ENCODE data around the gene LRRC15.
A peak's percentile ranks its signal among the peaks of the same experiment; 100 is the strongest.

The LRRC15 gene

GRCh38 chr3:194364652-194365434 is 4.7 kb downstream of the LRRC15 start:
- DNase-seq, result no peak
- TF ChIP-seq POLR2A (IDR thresholded peaks at IDR 0.05; ENCODE audit: low read length) (no peak), GATA1 (IDR thresholded peaks at IDR 0.05; ENCODE audit: low read depth, low read length) (no peak)

GRCh38 chr3:194364314-194364651 is 5.3 kb downstream of the LRRC15 start:
- no peak for DNase-seq
- TF ChIP-seq POLR2A (IDR thresholded peaks at IDR 0.05; ENCODE audit: low read length) (no peak), GATA1 (IDR thresholded peaks at IDR 0.05; ENCODE audit: low read depth, low read length) (no peak)

GRCh38 chr3:194360568-194360967 is 9.0 kb downstream of the LRRC15 start:
- no peak for DNase-seq

GRCh38 chr3:194357681-194358080 is 11.9 kb downstream of the LRRC15 start:
- DNase-seq, result no peak

More at GRCh38 chr3:194360568-194360967, 9.0 kb downstream of the LRRC15 start:
- TF ChIP-seq GATA1 (IDR thresholded peaks at IDR 0.05; ENCODE audit: low read depth, low read length) (no peak), POLR2A (IDR thresholded peaks at IDR 0.05; ENCODE audit: low read length) (no peak)

GRCh38 chr3:194355379-194355778 is 14.2 kb downstream of the LRRC15 start:
- no peak for DNase-seq
- no peak for TF ChIP-seq POLR2A (IDR thresholded peaks at IDR 0.05; ENCODE audit: low read length)
- TF ChIP-seq GATA1 (IDR thresholded peaks at IDR 0.05; ENCODE audit: low read depth, low read length), result no peak

More at GRCh38 chr3:194357681-194358080, 11.9 kb downstream of the LRRC15 start:
- TF ChIP-seq POLR2A (IDR thresholded peaks at IDR 0.05; ENCODE audit: low read length), result no peak
- no peak for TF ChIP-seq GATA1 (IDR thresholded peaks at IDR 0.05; ENCODE audit: low read depth, low read length)

GRCh38 chr3:194354315-194354714 is 15.2 kb downstream of the LRRC15 start:
- no peak for TF ChIP-seq GATA1 (IDR thresholded peaks at IDR 0.05; ENCODE audit: low read depth, low read length)
- no peak for DNase-seq

- TF ChIP-seq GATA1 (IDR thresholded peaks at IDR 0.05; ENCODE audit: low read depth, low read length) (no peak), POLR2A (IDR thresholded peaks at IDR 0.05; ENCODE audit: low read length) (no peak)
- DNase-seq, result no peak
These were observed 16.8 kb downstream of the LRRC15 start for GRCh38 chr3:194352667-194353246.

GRCh38 chr3:194351952-194352536 is 17.5 kb downstream of the LRRC15 start:
- TF ChIP-seq GATA1 (IDR thresholded peaks at IDR 0.05; ENCODE audit: low read depth, low read length) (no peak), POLR2A (IDR thresholded peaks at IDR 0.05; ENCODE audit: low read length) (no peak)

GRCh38 chr3:194351080-194351672 is 18.4 kb downstream of the LRRC15 start, which contains the start of gene CPN2:
CPN2 (minus strand) TSS chr3:194351328; CDS start chr3:194342702, 8,626 bp downstream.
- DNase-seq, result no peak
- TF ChIP-seq GATA1 (IDR thresholded peaks at IDR 0.05; ENCODE audit: low read depth, low read length) (no peak), POLR2A (IDR thresholded peaks at IDR 0.05; ENCODE audit: low read length) (no peak)

More at GRCh38 chr3:194351952-194352536, 17.5 kb downstream of the LRRC15 start:
- DNase-seq, result no peak

GRCh38 chr3:194350726-194351071 is 18.8 kb downstream of the LRRC15 start:
- TF ChIP-seq GATA1 (IDR thresholded peaks at IDR 0.05; ENCODE audit: low read depth, low read length) (no peak), POLR2A (IDR thresholded peaks at IDR 0.05; ENCODE audit: low read length) (no peak)
- no peak for DNase-seq

- DNase-seq, result no peak
- TF ChIP-seq POLR2A (IDR thresholded peaks at IDR 0.05; ENCODE audit: low read length), result no peak
- no peak for TF ChIP-seq GATA1 (IDR thresholded peaks at IDR 0.05; ENCODE audit: low read depth, low read length)
These were observed 21.2 kb downstream of the LRRC15 start for GRCh38 chr3:194348354-194348753.

GRCh38 chr3:194346621-194347020 is 22.9 kb downstream of the LRRC15 start:
- TF ChIP-seq GATA1 (IDR thresholded peaks at IDR 0.05; ENCODE audit: low read depth, low read length) (no peak), POLR2A (IDR thresholded peaks at IDR 0.05; ENCODE audit: low read length) (no peak)
- no peak for DNase-seq

GRCh38 chr3:194346035-194346434 is 23.5 kb downstream of the LRRC15 start:
- no peak for DNase-seq
- TF ChIP-seq POLR2A (IDR thresholded peaks at IDR 0.05; ENCODE audit: low read length), result no peak
- TF ChIP-seq GATA1 (IDR thresholded peaks at IDR 0.05; ENCODE audit: low read depth, low read length), result no peak

GRCh38 chr3:194344012-194344411 is 25.5 kb downstream of the LRRC15 start:
- TF ChIP-seq POLR2A (IDR thresholded peaks at IDR 0.05; ENCODE audit: low read length) (no peak), GATA1 (IDR thresholded peaks at IDR 0.05; ENCODE audit: low read depth, low read length) (no peak)

More at GRCh38 chr3:194344012-194344411, 25.5 kb downstream of the LRRC15 start:
- peak; percentile 63 to 83 for DNase-seq
